ENCODE measurements around the gene MAP3K14.
A peak's percentile ranks its signal among the peaks of the same experiment; 100 is the strongest.

MAP3K14 gene

GRCh38 chr17:45227101-45227925, 89.5 kb downstream of the MAP3K14 start:
- no peak for DNase-seq (ENCODE audit: insufficient read length, low spot score)
- no peak for TF ChIP-seq CTCF (IDR thresholded peaks at IDR 0.05; ENCODE audit: insufficient read depth, missing control alignments)
- no peak for FAIRE-seq

- FAIRE-seq (no peak), DNase-seq (ENCODE audit: insufficient read length, low spot score) (no peak)
- no peak for TF ChIP-seq CTCF (IDR thresholded peaks at IDR 0.05; ENCODE audit: insufficient read depth, missing control alignments)
Measured at GRCh38 chr17:45226576-45226975, 90.2 kb downstream of the MAP3K14 start.

GRCh38 chr17:45225964-45226530, 90.8 kb downstream of the MAP3K14 start:
- no peak for TF ChIP-seq CTCF (IDR thresholded peaks at IDR 0.05; ENCODE audit: insufficient read depth, missing control alignments)
- no peak for FAIRE-seq
- no peak for DNase-seq (ENCODE audit: insufficient read length, low spot score)

- TF ChIP-seq CTCF (IDR thresholded peaks at IDR 0.05; ENCODE audit: insufficient read depth, missing control alignments), result no peak
- DNase-seq (ENCODE audit: insufficient read length, low spot score), result peak; percentile 10
- no peak for FAIRE-seq
Measured at GRCh38 chr17:45225051-45225700, 91.6 kb downstream of the MAP3K14 start.

GRCh38 chr17:45224671-45225050, 92.2 kb downstream of the MAP3K14 start:
- no peak for TF ChIP-seq CTCF (IDR thresholded peaks at IDR 0.05; ENCODE audit: insufficient read depth, missing control alignments)
- DNase-seq (ENCODE audit: insufficient read length, low spot score), result peak; percentile 11
- no peak for FAIRE-seq

- FAIRE-seq (no peak), DNase-seq (ENCODE audit: insufficient read length, low spot score) (peak; percentile 6)
- no peak for TF ChIP-seq CTCF (IDR thresholded peaks at IDR 0.05; ENCODE audit: insufficient read depth, missing control alignments)
Measured at GRCh38 chr17:45223539-45224528, 93.0 kb downstream of the MAP3K14 start.

Measured in D721Med (cell line).